ENCODE results near the gene SP4.
"Not testable (repeated sequence)": the region's sequence is repeated elsewhere in the genome, so short reads cannot be mapped to it uniquely, and the experiment has no call there.

The SP4 gene

DNA sequence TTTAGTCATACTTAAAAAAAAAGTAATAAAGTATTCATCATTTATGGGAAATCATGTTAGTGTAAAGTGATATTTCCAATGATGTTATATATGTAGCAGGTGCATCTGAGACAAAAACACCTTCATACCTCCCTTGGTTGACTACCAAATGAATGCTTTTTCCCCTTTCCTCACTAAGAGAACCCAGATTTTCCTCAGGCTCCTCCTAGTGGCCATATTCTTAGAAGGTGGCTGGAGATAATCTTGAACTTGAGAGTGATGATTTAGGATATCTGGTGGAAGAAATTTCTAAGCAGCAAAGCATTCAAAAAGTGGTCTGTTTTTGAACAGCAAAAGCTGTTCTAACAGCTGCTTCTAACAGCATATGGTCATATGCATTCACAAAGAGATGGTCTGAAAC, 98.1 kb downstream of the SP4 start:
- DNase-seq (ENCODE audit: low read depth), result no peak

DNA sequence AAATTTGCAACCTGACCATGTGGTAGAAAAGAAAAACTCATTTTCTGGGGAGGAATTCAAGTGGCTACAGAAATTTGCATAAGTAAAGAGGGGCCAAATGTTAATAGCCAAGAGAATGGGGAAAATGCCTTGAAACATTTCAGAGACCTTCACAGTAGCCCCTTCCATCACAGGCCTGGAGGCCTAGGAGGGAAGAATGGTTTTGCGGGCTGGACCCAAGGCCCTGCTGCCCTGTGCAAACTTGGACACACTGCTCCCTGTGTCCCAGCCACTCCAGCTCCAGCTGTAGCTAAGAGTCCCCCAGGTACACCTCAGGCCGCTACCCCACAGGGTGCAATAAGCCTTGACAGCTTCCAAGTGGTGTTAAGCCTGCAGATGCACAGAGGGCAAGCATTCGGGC, 98.6 kb downstream of the SP4 start:
- no peak for DNase-seq (ENCODE audit: low read depth)

GRCh38 chr7:21532485-21532884, 104.6 kb downstream of the SP4 start:
- not testable (repeated sequence) for DNase-seq (ENCODE audit: low read depth)

DNA sequence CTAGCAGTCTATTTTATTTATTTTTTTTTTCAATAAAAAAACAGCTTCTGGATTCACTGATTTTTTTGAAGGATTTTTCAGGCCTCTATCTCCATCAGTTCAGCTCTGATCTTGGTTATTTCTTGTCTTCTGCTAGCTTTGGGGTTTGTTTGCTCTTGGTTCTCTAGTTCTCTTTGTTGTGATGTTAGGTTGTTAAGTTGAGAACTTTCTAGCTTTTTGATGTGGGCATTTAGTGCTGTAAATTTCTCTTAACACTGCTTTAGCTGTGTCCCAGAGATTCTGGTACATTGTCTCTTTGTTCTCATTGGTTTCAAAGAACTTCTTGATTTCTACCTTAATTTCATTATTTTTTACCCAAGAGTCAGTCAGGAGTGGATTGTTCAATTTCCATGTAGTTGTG, 105.8 kb downstream of the SP4 start:
- DNase-seq (ENCODE audit: low read depth), result not testable (repeated sequence)

- DNase-seq (ENCODE audit: low read depth), result not testable (repeated sequence)
Measured at GRCh38 chr7:21536445-21537118, 108.7 kb downstream of the SP4 start.

- DNase-seq (ENCODE audit: low read depth), result no peak
Measured at GRCh38 chr7:21538936-21539495, 111.1 kb downstream of the SP4 start.

DNA sequence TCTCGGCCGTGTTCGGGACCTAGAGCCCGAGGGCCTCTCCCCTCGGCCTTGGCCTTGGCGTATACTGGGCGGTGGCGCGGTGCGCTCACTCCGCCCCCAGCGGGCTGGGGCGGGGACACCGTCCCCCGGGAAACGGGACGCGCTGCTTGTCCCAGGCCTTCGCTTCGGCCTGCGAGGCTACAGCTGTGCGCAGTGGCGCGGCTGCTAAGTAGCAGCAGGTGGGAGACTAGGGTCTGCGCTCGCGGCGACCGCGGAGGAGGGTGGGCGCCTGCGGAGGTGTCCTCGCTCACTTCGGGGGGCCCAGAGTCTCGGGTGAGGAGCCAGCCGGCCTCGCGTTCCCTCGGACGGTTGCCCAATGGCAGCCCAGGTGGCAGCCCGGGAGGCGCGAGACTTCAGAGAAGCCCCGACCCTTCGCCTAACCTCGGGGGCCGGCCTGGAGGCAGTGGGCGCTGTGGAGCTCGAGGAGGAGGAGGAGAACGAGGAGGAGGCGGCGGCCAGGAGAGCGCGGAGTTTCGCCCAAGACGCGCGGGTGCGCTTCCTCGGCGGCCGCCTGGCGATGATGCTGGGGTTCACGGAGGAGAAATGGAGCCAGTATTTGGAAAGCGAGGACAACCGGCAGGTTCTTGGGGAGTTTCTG, 115.1 kb downstream of the SP4 start, which contains the start of gene DNAH11:
Gene DNAH11 (plus strand): TSS at position 149 of the 637 bp plus-strand sequence. CDS start 207 bp downstream, at position 356.
- no peak for DNase-seq (ENCODE audit: low read depth)

DNA sequence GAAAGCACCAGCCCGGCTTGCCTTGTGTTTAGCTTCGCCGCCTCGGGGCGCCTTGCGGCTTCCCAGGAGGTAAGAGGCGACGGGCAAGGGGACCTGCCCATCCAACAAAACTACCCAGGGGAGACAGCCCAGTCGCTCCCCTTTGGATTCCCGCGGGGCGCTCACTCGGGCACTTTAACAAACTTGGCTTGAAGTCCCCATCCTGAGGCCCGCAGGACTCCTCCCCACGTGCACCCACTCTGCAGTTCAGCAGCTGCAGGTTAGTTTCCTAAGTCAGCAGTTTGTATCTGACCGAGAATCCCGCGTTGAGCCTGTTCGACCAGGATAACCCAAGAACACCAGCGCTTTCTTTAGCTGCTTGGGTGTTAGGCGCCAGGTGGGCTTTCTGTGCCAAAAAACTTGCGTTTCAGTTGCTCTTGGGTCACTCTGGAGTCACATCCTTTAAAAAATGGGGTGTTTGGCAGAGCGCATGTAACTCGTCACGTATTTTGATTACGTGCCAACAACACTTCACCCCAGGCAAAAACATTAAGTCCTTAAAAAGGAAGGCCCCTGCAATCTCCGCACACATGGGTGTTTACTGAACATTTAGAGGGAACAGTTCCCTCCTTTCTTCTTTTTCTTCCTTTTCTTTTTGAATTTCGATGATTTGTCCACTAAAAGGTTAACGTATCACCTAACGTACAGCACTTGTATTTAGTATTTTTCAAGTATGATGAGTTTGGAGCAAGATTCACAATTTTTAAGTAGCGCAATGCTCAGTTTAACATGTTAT, 115.8 kb downstream of the SP4 start:
- no peak for DNase-seq (ENCODE audit: low read depth)

DNA sequence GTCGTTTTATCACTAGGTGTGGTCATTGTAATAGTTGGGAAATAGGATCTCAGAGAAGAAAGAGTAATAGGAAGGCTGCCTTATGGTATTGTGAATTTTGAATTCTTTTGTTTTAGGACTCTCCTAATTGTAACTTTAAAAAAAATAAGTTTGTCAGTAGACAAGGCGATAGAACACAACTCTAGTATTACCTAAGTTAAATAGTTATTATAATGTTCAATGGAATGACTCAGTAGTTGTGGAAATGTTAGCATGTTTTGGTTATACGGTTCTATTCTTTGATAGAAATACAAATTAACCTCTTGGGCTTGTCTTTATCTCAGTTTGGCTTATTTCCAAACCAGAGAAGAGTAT, 116.4 kb downstream of the SP4 start:
- DNase-seq (ENCODE audit: low read depth), result no peak

DNA sequence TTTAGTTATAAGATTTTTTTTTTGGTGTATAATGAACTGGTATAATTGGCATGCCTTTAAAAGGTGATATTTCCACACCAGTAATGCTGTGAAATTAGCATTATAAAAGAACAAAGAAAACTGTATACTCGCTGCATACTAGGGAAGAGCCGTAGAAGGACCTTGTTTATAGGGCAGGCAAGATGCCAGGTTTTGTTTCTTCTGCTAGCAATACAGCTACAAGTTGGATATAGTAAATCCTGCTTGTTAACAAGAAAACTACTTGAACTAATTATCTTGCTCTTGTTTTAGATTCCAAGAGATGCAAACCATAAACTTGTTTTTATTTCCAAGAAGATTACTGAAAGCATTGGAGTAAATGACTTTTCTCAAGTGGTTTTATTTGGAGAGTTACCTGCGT, 116.8 kb downstream of the SP4 start:
- DNase-seq (ENCODE audit: low read depth), result no peak

GRCh38 chr7:21547501-21547900, 119.6 kb downstream of the SP4 start:
- DNase-seq (ENCODE audit: low read depth), result no peak

GRCh38 chr7:21548491-21548890, 120.6 kb downstream of the SP4 start:
- DNase-seq (ENCODE audit: low read depth), result no peak

DNA sequence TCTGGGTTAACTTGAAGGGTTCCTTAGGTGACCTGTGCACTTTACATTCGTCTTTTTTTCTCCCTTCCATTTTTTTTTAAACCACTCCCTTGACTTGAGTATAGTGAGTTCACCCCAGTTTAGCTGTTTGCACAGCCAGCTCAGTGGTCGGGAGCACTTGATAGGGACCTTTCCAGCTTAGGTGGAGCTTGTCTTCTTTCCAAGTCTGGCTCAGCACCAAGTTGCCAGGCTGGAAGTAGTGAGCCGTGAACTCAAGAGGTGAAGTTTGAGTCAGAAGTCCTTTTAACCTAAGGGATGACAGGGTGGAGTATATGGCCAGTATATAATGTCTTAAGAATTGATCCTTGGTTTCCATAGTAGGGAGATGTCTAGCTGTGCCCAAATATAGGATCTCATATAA, 122.2 kb downstream of the SP4 start:
- DNase-seq (ENCODE audit: low read depth), result no peak

DNA sequence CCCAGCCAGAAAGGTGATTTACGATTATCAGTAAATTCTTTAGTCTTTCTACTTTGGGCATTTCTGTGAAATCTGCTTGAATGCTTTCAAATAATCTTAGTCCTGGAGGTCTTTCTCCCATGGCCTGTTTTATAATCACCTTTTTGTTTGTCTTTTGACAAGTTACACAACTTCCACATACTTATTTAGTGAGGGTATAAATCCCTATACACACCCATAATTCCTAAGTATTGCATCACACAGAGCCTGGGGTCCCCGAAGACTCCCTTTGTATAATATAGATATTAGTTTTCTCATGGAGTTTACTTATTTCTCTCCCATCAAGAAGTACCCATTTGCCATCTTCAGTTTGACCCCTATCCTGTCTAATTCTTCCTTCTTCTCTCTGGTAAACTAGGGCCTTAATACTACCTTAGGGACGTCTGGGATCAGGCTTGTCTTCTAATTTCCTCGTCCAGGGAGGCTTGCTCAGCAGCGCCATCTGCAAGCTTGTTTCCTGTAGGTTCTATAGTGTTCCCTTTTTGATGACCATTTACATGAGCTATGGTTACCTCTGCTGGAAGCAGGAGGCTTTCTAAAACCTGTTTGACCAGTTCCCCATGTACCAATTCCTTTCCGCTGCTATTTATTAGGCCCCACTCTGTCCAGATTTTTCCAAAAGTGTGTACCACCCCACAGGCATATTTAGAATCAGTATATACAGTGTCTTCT, 123.1 kb downstream of the SP4 start:
- no peak for DNase-seq (ENCODE audit: low read depth)

GRCh38 chr7:21562385-21562784, 134.5 kb downstream of the SP4 start:
- DNase-seq (ENCODE audit: low read depth), result no peak

Measured in stimulated activated CD8-positive, alpha-beta memory T cell treated with anti-CD3 and anti-CD28 coated beads, Interleukin-12 subunit alpha, Interleukin-12 subunit beta, amount 100 ng/mL, for 1 hour (primary cell).